Panc1 (cell line): ENCODE measurements around the gene SNX13. TPM values are rescaled to one million over a fixed set of nuclear protein-coding genes. Genes with fewer than 3 reads are reported as not detected.

Experiments
- ATAC-seq: fragments of 200-7000 bp; cut with Tn5 transposase; 2 replicates; pipeline ENCODE4 v1.9.1; 2020; ENCODE audit warnings: mild to moderate bottlenecking, moderate library complexity
- BruUV-seq: library from RNA; stranded (reverse); fragments of 400-500 nt; replicated peaks from 2 replicates; lab custom pipeline; 2021; lab: Mats Ljungman, UMichigan
- CTCF ChIA-PET: fragments of 300-600 bp; sonication (Branson Sonifier 250); formaldehyde crosslinking; loops from one replicate; lab custom pipeline; 2022; ENCODE audit warnings: antibody characterized with exemption; lab: Charles Lee
- POLR2A ChIA-PET: fragments of 300-600 bp; sonication (Branson Sonifier 250); formaldehyde crosslinking; loops from one replicate; lab custom pipeline; 2022; ENCODE audit warnings: antibody characterized with exemption; lab: Charles Lee
- DNase-seq: peaks from one replicate; pipeline ENCODE4 v3.0.0-alpha.2; 2010; ENCODE audit warnings: low read depth, low spot score
- H3K27ac ChIP-seq: 2 replicates; pipeline ENCODE4 v1.5.1; 2011; ENCODE audit warnings: mild to moderate bottlenecking, low read length, inconsistent platforms
- H3K27me3 ChIP-seq: fragments of 200-500 bp; sonication (Bioruptor generic); 2 replicates; pipeline ENCODE4 v1.6.0; 2014; ENCODE audit warnings: low read length, inconsistent platforms; ENCODE audit not compliant: control insufficient read depth, insufficient read depth
- H3K36me3 ChIP-seq: fragments of 200-500 bp; sonication (Bioruptor generic); 2 replicates; pipeline ENCODE4 v1.5.1; 2014; ENCODE audit warnings: inconsistent platforms, mild to moderate bottlenecking, low read length, moderate library complexity; ENCODE audit not compliant: control insufficient read depth, insufficient read depth
- H3K4me1 ChIP-seq: 2 replicates; pipeline ENCODE4 v1.5.1; 2011; ENCODE audit warnings: inconsistent platforms, mild to moderate bottlenecking, low read length, moderate library complexity; ENCODE audit not compliant: control insufficient read depth, insufficient read depth
- H3K4me3 ChIP-seq, 2 experiments: 2 replicates each; pipeline ENCODE4 v1.5.1; 2011 to 2012; ENCODE audit warnings: low read depth in 2 of 2, low read length in 2 of 2, mild to moderate bottlenecking in 2 of 2, inconsistent platforms in 1 of 2, moderate library complexity in 1 of 2
- H3K9me3 ChIP-seq: fragments of 200-500 bp; sonication (Bioruptor generic); 2 replicates; pipeline ENCODE4 v1.5.1; 2014; ENCODE audit warnings: low read depth, mild to moderate bottlenecking, inconsistent platforms, low read length, moderate library complexity; ENCODE audit not compliant: control insufficient read depth, insufficient read depth
- POLR2AphosphoS5 ChIP-seq: IDR thresholded peaks from 2 replicates; pipeline ENCODE4 v1.6.1; 2012; ENCODE audit warnings: mild to moderate bottlenecking, low read depth, low read length, moderate library complexity
- SIN3A ChIP-seq: IDR thresholded peaks from 2 replicates; pipeline ENCODE4 v1.6.1; 2012; ENCODE audit warnings: low read depth, mild to moderate bottlenecking, low read length, moderate library complexity, borderline replicate concordance; ENCODE audit not compliant: insufficient read depth
- TCF7L2 ChIP-seq: IDR thresholded peaks from 2 replicates; pipeline ENCODE4 v1.6.1; 2011; ENCODE audit warnings: mild to moderate bottlenecking, low read depth, low read length, inconsistent platforms
- in situ Hi-C: cut with HindIII; loops from 2 replicates; pipeline ENCODE4 v1.10.0; 2016; ENCODE audit warnings: low sequenced_read_pairs, low pct_unique_long_range_greater_than_20kb
- intact Hi-C: fragments of 100-400 bp; cut with micrococcal nuclease; formaldehyde crosslinking; loops from one replicate; pipeline ENCODE4 v1.10.0; 2022; ENCODE audit not compliant: unreplicated experiment
- total RNA-seq: library from RNA; stranded (reverse); gene quantifications from one replicate; pipeline ENCODE4 v1.2.1, GENCODE V29; 2021; ENCODE audit not compliant: unreplicated experiment
- TF ChIP-seq, protein P1 (sequence below): fragments of 450-650 bp; IDR thresholded peaks from 2 replicates; pipeline ENCODE4 v1.5.1; 2017; ENCODE audit warnings: mild to moderate bottlenecking
- TF ChIP-seq, protein P2 (sequence below), 2 experiments: IDR thresholded peaks; 2 replicates each; pipeline ENCODE4 v1.6.1; 2011 to 2012; ENCODE audit warnings: low read depth in 2 of 2, control low read depth in 1 of 2, low read length in 1 of 2, mild to moderate bottlenecking in 1 of 2, moderate library complexity in 1 of 2; ENCODE audit not compliant: insufficient read depth in 1 of 2

The SNX13 gene
- total RNA-seq, 1 experiment from 2014 or later = 53.3 TPM

- no TSS peak for BruUV-seq
- Histone ChIP-seq H3K9me3 (no peaks in the 10 kb centered on the region), H3K27me3 (no peaks in the 10 kb centered on the region), H3K36me3 (no peaks in the 10 kb centered on the region), H3K4me3 (no peak overlapping the region), H3K4me1 (no peaks in the 10 kb centered on the region), H3K27ac (no peak overlapping the region)
- DNase-seq (no peak), ATAC-seq (no peak)
- in situ Hi-C loops (no loop called here), intact Hi-C loops (no loop called here)
- CTCF ChIA-PET = no interaction called here
- TF ChIP-seq POLR2AphosphoS5 (no peak), TCF7L2 (no peak), SIN3A (no peak)
- TF ChIP-seq, protein P1, sequence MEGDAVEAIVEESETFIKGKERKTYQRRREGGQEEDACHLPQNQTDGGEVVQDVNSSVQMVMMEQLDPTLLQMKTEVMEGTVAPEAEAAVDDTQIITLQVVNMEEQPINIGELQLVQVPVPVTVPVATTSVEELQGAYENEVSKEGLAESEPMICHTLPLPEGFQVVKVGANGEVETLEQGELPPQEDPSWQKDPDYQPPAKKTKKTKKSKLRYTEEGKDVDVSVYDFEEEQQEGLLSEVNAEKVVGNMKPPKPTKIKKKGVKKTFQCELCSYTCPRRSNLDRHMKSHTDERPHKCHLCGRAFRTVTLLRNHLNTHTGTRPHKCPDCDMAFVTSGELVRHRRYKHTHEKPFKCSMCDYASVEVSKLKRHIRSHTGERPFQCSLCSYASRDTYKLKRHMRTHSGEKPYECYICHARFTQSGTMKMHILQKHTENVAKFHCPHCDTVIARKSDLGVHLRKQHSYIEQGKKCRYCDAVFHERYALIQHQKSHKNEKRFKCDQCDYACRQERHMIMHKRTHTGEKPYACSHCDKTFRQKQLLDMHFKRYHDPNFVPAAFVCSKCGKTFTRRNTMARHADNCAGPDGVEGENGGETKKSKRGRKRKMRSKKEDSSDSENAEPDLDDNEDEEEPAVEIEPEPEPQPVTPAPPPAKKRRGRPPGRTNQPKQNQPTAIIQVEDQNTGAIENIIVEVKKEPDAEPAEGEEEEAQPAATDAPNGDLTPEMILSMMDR = no peak
- TF ChIP-seq, protein P2, sequence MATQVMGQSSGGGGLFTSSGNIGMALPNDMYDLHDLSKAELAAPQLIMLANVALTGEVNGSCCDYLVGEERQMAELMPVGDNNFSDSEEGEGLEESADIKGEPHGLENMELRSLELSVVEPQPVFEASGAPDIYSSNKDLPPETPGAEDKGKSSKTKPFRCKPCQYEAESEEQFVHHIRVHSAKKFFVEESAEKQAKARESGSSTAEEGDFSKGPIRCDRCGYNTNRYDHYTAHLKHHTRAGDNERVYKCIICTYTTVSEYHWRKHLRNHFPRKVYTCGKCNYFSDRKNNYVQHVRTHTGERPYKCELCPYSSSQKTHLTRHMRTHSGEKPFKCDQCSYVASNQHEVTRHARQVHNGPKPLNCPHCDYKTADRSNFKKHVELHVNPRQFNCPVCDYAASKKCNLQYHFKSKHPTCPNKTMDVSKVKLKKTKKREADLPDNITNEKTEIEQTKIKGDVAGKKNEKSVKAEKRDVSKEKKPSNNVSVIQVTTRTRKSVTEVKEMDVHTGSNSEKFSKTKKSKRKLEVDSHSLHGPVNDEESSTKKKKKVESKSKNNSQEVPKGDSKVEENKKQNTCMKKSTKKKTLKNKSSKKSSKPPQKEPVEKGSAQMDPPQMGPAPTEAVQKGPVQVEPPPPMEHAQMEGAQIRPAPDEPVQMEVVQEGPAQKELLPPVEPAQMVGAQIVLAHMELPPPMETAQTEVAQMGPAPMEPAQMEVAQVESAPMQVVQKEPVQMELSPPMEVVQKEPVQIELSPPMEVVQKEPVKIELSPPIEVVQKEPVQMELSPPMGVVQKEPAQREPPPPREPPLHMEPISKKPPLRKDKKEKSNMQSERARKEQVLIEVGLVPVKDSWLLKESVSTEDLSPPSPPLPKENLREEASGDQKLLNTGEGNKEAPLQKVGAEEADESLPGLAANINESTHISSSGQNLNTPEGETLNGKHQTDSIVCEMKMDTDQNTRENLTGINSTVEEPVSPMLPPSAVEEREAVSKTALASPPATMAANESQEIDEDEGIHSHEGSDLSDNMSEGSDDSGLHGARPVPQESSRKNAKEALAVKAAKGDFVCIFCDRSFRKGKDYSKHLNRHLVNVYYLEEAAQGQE (IDR thresholded peaks at IDR 0.05; ENCODE audit: insufficient read depth in 1 of 2, low read depth in 2 of 2, low read length in 1 of 2) = no peak
- POLR2A ChIA-PET = no interaction called here
Measured at GRCh38 chr7:17741426-17741825, 198.9 kb downstream of the SNX13 start.

Other genes starting within 250 kb of the SNX13 start
- not detected for gene PRPS1L1, start 87.4 kb upstream of the SNX13 start, total RNA-seq